Measurements from ENCODE around the gene TNIP3. TPM values are rescaled to one million over a fixed set of nuclear protein-coding genes. Genes with fewer than 3 reads are reported as not detected.

Gene TNIP3
- total RNA-seq, 4 donors from 2014 or later: 0.44 TPM; not detected in 3

GRCh38 chr4:121150486-121150885 lies 13.6 kb downstream of the TNIP3 start:
- Histone ChIP-seq H3K27ac (no peak overlapping the region), H3K27me3 (no peaks in the 10 kb centered on the region), H3K36me3 (no peaks in the 10 kb centered on the region), H3K9me3 (no peaks in the 10 kb centered on the region), H3K4me1 (no peaks in the 10 kb centered on the region), H3K4me3 (no peak overlapping the region)
- no peak for DNase-seq (ENCODE audit: low spot score in 2 of 2)
- TF ChIP-seq POLR2A (IDR thresholded peaks at IDR 0.05) (no peak), EP300 (IDR thresholded peaks at IDR 0.05) (no peak)
- TF ChIP-seq, protein P1, sequence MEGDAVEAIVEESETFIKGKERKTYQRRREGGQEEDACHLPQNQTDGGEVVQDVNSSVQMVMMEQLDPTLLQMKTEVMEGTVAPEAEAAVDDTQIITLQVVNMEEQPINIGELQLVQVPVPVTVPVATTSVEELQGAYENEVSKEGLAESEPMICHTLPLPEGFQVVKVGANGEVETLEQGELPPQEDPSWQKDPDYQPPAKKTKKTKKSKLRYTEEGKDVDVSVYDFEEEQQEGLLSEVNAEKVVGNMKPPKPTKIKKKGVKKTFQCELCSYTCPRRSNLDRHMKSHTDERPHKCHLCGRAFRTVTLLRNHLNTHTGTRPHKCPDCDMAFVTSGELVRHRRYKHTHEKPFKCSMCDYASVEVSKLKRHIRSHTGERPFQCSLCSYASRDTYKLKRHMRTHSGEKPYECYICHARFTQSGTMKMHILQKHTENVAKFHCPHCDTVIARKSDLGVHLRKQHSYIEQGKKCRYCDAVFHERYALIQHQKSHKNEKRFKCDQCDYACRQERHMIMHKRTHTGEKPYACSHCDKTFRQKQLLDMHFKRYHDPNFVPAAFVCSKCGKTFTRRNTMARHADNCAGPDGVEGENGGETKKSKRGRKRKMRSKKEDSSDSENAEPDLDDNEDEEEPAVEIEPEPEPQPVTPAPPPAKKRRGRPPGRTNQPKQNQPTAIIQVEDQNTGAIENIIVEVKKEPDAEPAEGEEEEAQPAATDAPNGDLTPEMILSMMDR (IDR thresholded peaks at IDR 0.05): no peak
- WGBS, 2 donors: 95 to 100% methylated on average over 1 of the region's 1 CpG

GRCh38 chr4:121150003-121150402 lies 14.1 kb downstream of the TNIP3 start:
- no peak overlapping the region for H3K27ac ChIP-seq
- H3K27me3 ChIP-seq: no peaks in the 10 kb centered on the region
- no peaks in the 10 kb centered on the region for H3K36me3 ChIP-seq
- WGBS, 2 donors: 95 to 97% methylated on average over 4 of the region's 4 CpGs
- H3K4me3 ChIP-seq: no peak overlapping the region
- TF ChIP-seq EP300 (IDR thresholded peaks at IDR 0.05) (no peak), POLR2A (IDR thresholded peaks at IDR 0.05) (no peak)
- TF ChIP-seq, protein P1 (IDR thresholded peaks at IDR 0.05): no peak
- H3K4me1 ChIP-seq: no peaks in the 10 kb centered on the region
- H3K9me3 ChIP-seq: no peaks in the 10 kb centered on the region
- DNase-seq (ENCODE audit: low spot score in 2 of 2): no peak

- TF ChIP-seq, protein P1 (IDR thresholded peaks at IDR 0.05): no peak
- no peak for TF ChIP-seq EP300 (IDR thresholded peaks at IDR 0.05)
- TF ChIP-seq POLR2A (IDR thresholded peaks at IDR 0.05): no peak
- Histone ChIP-seq H3K36me3 (no peaks in the 10 kb centered on the region), H3K9me3 (no peaks in the 10 kb centered on the region), H3K27ac (no peak overlapping the region), H3K27me3 (no peaks in the 10 kb centered on the region), H3K4me3 (no peak overlapping the region), H3K4me1 (no peaks in the 10 kb centered on the region)
- no peak for DNase-seq (ENCODE audit: low spot score in 2 of 2)
Measured at GRCh38 chr4:121148621-121149020, 15.5 kb downstream of the TNIP3 start.

GRCh38 chr4:121148000-121148399 lies 16.1 kb downstream of the TNIP3 start:
- no peak for DNase-seq (ENCODE audit: low spot score in 2 of 2)
- TF ChIP-seq POLR2A (IDR thresholded peaks at IDR 0.05) (no peak), EP300 (IDR thresholded peaks at IDR 0.05) (no peak)
- TF ChIP-seq, protein P1 (IDR thresholded peaks at IDR 0.05): no peak
- Histone ChIP-seq H3K27me3 (no peaks in the 10 kb centered on the region), H3K36me3 (no peaks in the 10 kb centered on the region), H3K4me3 (no peak overlapping the region), H3K9me3 (no peaks in the 10 kb centered on the region), H3K4me1 (no peaks in the 10 kb centered on the region), H3K27ac (no peak overlapping the region)
- 52 to 58% methylated on average over 4 of the region's 4 CpGs for WGBS, 2 donors

- Histone ChIP-seq H3K36me3 (no peaks in the 10 kb centered on the region), H3K27ac (no peak overlapping the region), H3K4me3 (no peak overlapping the region), H3K9me3 (no peaks in the 10 kb centered on the region), H3K27me3 (no peaks in the 10 kb centered on the region), H3K4me1 (no peaks in the 10 kb centered on the region)
- DNase-seq (ENCODE audit: low spot score in 2 of 2): no peak
- TF ChIP-seq, protein P1 (IDR thresholded peaks at IDR 0.05): no peak
- no peak for TF ChIP-seq POLR2A (IDR thresholded peaks at IDR 0.05)
- TF ChIP-seq EP300 (IDR thresholded peaks at IDR 0.05): no peak
- WGBS, 2 donors: 29 to 43% methylated on average over 1 of the region's 1 CpG
Measured at GRCh38 chr4:121146530-121146929, 17.6 kb downstream of the TNIP3 start.
